ENCODE results near the gene C19orf81.

Gene C19orf81

GRCh38 chr19:50649433-50650391, at the start of gene C19orf81 (continued):
- TF ChIP-seq SCRT2 (tag by site-specific recombination; IDR thresholded peaks at IDR 0.05) (peak; percentile 77), ZNF324 (tag by site-specific recombination; IDR thresholded peaks at IDR 0.05) (no peak), EGR2 (tag by site-specific recombination; IDR thresholded peaks at IDR 0.05; ENCODE audit: low read depth) (peak; percentile 47; the same call in 1 of the 2 replicates), ZNF248 (tag by site-specific recombination; IDR thresholded peaks at IDR 0.05) (0 out of 2 replicates have a peak, but pooled peaks have one; percentile 18), ZNF26 (tag by site-specific recombination; IDR thresholded peaks at IDR 0.05) (no peak), ZSCAN18 (tag by site-specific recombination; IDR thresholded peaks at IDR 0.05) (0 out of 2 replicates have a peak, but pooled peaks have one; percentile 62), REPIN1 (tag by site-specific recombination; IDR thresholded peaks at IDR 0.05; ENCODE audit: low read depth) (no peak), ZNF768 (tag by site-specific recombination; IDR thresholded peaks at IDR 0.05) (no peak), TCF7L2 (IDR thresholded peaks at IDR 0.05; ENCODE audit: borderline replicate concordance, low read depth, low read length) (no peak), ZNF558 (tag by site-specific recombination; IDR thresholded peaks at IDR 0.05) (no peak), ZNF169 (tag by site-specific recombination; IDR thresholded peaks at IDR 0.05) (no peak), ZNF184 (tag by site-specific recombination; IDR thresholded peaks at IDR 0.05) (no peak), MEIS1 (CRISPR knock-in tag; IDR thresholded peaks at IDR 0.05; ENCODE audit: borderline replicate concordance) (no peak), ZBTB20 (tag by site-specific recombination; IDR thresholded peaks at IDR 0.05) (peak; percentile 63; the same call in 1 of the 2 replicates), GLIS1 (tag by site-specific recombination; IDR thresholded peaks at IDR 0.05) (peak; percentile 66), ZNF211 (tag by site-specific recombination; IDR thresholded peaks at IDR 0.05; ENCODE audit: low read depth) (peak; percentile 43; the same call in 1 of the 2 replicates), BCL6B (tag by site-specific recombination; IDR thresholded peaks at IDR 0.05) (peak; percentile 100), OVOL3 (tag by site-specific recombination; IDR thresholded peaks at IDR 0.05) (no peak), RBAK (tag by site-specific recombination; IDR thresholded peaks at IDR 0.05) (0 out of 2 replicates have a peak, but pooled peaks have one; percentile 27), ZBTB21 (tag by site-specific recombination; IDR thresholded peaks at IDR 0.05) (no peak), ZNF701 (tag by site-specific recombination; IDR thresholded peaks at IDR 0.05) (no peak), ZNF175 (tag by site-specific recombination; IDR thresholded peaks at IDR 0.05) (0 out of 2 replicates have a peak, but pooled peaks have one; percentile 29), ZFP69B (tag by site-specific recombination; IDR thresholded peaks at IDR 0.05) (0 out of 2 replicates have a peak, but pooled peaks have one; percentile 20), SP2 (tag by site-specific recombination; IDR thresholded peaks at IDR 0.05) (peak; percentile 13; the same call in 1 of the 2 replicates), ZNF416 (tag by site-specific recombination; IDR thresholded peaks at IDR 0.05) (no peak)
- TF ChIP-seq, protein P1, sequence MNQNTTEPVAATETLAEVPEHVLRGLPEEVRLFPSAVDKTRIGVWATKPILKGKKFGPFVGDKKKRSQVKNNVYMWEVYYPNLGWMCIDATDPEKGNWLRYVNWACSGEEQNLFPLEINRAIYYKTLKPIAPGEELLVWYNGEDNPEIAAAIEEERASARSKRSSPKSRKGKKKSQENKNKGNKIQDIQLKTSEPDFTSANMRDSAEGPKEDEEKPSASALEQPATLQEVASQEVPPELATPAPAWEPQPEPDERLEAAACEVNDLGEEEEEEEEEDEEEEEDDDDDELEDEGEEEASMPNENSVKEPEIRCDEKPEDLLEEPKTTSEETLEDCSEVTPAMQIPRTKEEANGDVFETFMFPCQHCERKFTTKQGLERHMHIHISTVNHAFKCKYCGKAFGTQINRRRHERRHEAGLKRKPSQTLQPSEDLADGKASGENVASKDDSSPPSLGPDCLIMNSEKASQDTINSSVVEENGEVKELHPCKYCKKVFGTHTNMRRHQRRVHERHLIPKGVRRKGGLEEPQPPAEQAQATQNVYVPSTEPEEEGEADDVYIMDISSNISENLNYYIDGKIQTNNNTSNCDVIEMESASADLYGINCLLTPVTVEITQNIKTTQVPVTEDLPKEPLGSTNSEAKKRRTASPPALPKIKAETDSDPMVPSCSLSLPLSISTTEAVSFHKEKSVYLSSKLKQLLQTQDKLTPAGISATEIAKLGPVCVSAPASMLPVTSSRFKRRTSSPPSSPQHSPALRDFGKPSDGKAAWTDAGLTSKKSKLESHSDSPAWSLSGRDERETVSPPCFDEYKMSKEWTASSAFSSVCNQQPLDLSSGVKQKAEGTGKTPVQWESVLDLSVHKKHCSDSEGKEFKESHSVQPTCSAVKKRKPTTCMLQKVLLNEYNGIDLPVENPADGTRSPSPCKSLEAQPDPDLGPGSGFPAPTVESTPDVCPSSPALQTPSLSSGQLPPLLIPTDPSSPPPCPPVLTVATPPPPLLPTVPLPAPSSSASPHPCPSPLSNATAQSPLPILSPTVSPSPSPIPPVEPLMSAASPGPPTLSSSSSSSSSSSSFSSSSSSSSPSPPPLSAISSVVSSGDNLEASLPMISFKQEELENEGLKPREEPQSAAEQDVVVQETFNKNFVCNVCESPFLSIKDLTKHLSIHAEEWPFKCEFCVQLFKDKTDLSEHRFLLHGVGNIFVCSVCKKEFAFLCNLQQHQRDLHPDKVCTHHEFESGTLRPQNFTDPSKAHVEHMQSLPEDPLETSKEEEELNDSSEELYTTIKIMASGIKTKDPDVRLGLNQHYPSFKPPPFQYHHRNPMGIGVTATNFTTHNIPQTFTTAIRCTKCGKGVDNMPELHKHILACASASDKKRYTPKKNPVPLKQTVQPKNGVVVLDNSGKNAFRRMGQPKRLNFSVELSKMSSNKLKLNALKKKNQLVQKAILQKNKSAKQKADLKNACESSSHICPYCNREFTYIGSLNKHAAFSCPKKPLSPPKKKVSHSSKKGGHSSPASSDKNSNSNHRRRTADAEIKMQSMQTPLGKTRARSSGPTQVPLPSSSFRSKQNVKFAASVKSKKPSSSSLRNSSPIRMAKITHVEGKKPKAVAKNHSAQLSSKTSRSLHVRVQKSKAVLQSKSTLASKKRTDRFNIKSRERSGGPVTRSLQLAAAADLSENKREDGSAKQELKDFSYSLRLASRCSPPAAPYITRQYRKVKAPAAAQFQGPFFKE (tag by site-specific recombination; IDR thresholded peaks at IDR 0.05; ENCODE audit: borderline replicate concordance): no peak
- TF ChIP-seq, protein P2, sequence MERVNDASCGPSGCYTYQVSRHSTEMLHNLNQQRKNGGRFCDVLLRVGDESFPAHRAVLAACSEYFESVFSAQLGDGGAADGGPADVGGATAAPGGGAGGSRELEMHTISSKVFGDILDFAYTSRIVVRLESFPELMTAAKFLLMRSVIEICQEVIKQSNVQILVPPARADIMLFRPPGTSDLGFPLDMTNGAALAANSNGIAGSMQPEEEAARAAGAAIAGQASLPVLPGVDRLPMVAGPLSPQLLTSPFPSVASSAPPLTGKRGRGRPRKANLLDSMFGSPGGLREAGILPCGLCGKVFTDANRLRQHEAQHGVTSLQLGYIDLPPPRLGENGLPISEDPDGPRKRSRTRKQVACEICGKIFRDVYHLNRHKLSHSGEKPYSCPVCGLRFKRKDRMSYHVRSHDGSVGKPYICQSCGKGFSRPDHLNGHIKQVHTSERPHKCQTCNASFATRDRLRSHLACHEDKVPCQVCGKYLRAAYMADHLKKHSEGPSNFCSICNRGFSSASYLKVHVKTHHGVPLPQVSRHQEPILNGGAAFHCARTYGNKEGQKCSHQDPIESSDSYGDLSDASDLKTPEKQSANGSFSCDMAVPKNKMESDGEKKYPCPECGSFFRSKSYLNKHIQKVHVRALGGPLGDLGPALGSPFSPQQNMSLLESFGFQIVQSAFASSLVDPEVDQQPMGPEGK (tag by site-specific recombination; IDR thresholded peaks at IDR 0.05): no peak
